Kidney epithelial cell (primary cell): ENCODE data around the gene B4GALT3. TPM values are rescaled to one million over a fixed set of nuclear protein-coding genes. Genes with fewer than 3 reads are reported as not detected.

Experiments
- DNase-seq: peaks from one replicate; pipeline ENCODE4 v3.0.0-alpha.2; 2010; ENCODE audit warnings: low read depth
- H3K27me3 ChIP-seq: 2 replicates; pipeline ENCODE4 v1.6.0; 2011; ENCODE audit warnings: low read length; ENCODE audit not compliant: control insufficient read depth, insufficient read depth
- H3K36me3 ChIP-seq: 2 replicates; pipeline ENCODE4 v1.5.1; 2011; ENCODE audit warnings: low read length; ENCODE audit not compliant: control insufficient read depth, insufficient read depth
- H3K4me3 ChIP-seq: 2 replicates; pipeline ENCODE4 v1.5.1; 2011; ENCODE audit warnings: low read depth, mild to moderate bottlenecking, control low read depth, low read length
- CTCF ChIP-seq: IDR thresholded peaks from 2 replicates; pipeline ENCODE4 v1.5.1; 2011; ENCODE audit warnings: mild to moderate bottlenecking, moderate library complexity, low read length, control low read depth, inconsistent platforms; ENCODE audit not compliant: insufficient read depth, poor library complexity, severe bottlenecking
- total RNA-seq: library from RNA; depleted of rRNA; stranded (reverse); fragments of >200 nt; gene quantifications from 2 replicates; pipeline ENCODE4 v1.2.3, GENCODE V29; 2015

Gene B4GALT3
- total RNA-seq, 1 donor from 2014 or later: 45.7 TPM

GRCh38 chr1:161223805-161224694 is 46.7 kb upstream of the B4GALT3 start:
- DNase-seq: no peak
- Histone ChIP-seq H3K4me3 (no peak overlapping the region), H3K27me3 (no peaks in the 10 kb centered on the region), H3K36me3 (no peaks in the 10 kb centered on the region)
- TF ChIP-seq CTCF: no peak

- TF ChIP-seq CTCF: no peak
- H3K36me3 ChIP-seq: no peaks in the 10 kb centered on the region
- H3K4me3 ChIP-seq: no peak overlapping the region
- DNase-seq: no peak
- H3K27me3 ChIP-seq: no peaks in the 10 kb centered on the region
These were observed 45.1 kb upstream of the B4GALT3 start for GRCh38 chr1:161222175-161223019.

GRCh38 chr1:161220002-161220401 is 42.7 kb upstream of the B4GALT3 start:
- Histone ChIP-seq H3K4me3 (no peak overlapping the region), H3K36me3 (no peaks in the 10 kb centered on the region), H3K27me3 (no peaks in the 10 kb centered on the region)
- TF ChIP-seq CTCF: no peak
- DNase-seq: no peak

- H3K36me3 ChIP-seq: no peaks in the 10 kb centered on the region
These were observed 42.0 kb upstream of the B4GALT3 start for GRCh38 chr1:161219078-161219892.

More at GRCh38 chr1:161219078-161219892, 42.0 kb upstream of the B4GALT3 start:
- Histone ChIP-seq H3K4me3 (no peak overlapping the region), H3K27me3 (no peaks in the 10 kb centered on the region)
- TF ChIP-seq CTCF: no peak
- no peak for DNase-seq
